ENCODE measurements around the gene ANKFY1.

DNA sequence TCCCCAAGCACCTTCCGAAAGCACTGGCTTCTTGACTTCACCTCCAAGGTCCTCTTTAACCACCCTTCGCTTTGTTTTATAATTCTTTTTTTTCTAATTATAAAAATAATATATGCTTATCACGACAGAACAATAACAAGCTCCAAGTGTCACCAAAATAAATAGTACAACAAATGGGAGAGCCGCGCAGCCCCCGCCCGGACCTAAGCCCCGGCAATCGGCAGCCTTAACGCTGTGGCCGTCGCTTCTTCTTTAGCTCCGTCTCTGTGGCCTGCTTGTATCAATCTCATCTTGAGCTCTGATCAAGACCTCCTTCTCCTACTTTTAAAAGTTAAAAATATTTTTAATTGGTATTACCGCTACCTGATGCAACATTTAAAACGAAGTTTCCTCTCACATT lies 78.1 kb downstream of the ANKFY1 start:
- TF ChIP-seq SCRT2 (tag by site-specific recombination; IDR thresholded peaks at IDR 0.05), result no peak
- TF ChIP-seq, protein P1, sequence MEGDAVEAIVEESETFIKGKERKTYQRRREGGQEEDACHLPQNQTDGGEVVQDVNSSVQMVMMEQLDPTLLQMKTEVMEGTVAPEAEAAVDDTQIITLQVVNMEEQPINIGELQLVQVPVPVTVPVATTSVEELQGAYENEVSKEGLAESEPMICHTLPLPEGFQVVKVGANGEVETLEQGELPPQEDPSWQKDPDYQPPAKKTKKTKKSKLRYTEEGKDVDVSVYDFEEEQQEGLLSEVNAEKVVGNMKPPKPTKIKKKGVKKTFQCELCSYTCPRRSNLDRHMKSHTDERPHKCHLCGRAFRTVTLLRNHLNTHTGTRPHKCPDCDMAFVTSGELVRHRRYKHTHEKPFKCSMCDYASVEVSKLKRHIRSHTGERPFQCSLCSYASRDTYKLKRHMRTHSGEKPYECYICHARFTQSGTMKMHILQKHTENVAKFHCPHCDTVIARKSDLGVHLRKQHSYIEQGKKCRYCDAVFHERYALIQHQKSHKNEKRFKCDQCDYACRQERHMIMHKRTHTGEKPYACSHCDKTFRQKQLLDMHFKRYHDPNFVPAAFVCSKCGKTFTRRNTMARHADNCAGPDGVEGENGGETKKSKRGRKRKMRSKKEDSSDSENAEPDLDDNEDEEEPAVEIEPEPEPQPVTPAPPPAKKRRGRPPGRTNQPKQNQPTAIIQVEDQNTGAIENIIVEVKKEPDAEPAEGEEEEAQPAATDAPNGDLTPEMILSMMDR (tag by site-specific recombination; IDR thresholded peaks at IDR 0.05), result no peak
- no peak for TF ChIP-seq MYNN (tag by site-specific recombination; IDR thresholded peaks at IDR 0.05; ENCODE audit: borderline replicate concordance)
- TF ChIP-seq ZNF514 (tag by site-specific recombination; IDR thresholded peaks at IDR 0.05), result no peak
- TF ChIP-seq KLF1 (tag by site-specific recombination; IDR thresholded peaks at IDR 0.05), result no peak
- no peak for TF ChIP-seq KLF16 (tag by site-specific recombination; IDR thresholded peaks at IDR 0.05)
- TF ChIP-seq, protein P2, sequence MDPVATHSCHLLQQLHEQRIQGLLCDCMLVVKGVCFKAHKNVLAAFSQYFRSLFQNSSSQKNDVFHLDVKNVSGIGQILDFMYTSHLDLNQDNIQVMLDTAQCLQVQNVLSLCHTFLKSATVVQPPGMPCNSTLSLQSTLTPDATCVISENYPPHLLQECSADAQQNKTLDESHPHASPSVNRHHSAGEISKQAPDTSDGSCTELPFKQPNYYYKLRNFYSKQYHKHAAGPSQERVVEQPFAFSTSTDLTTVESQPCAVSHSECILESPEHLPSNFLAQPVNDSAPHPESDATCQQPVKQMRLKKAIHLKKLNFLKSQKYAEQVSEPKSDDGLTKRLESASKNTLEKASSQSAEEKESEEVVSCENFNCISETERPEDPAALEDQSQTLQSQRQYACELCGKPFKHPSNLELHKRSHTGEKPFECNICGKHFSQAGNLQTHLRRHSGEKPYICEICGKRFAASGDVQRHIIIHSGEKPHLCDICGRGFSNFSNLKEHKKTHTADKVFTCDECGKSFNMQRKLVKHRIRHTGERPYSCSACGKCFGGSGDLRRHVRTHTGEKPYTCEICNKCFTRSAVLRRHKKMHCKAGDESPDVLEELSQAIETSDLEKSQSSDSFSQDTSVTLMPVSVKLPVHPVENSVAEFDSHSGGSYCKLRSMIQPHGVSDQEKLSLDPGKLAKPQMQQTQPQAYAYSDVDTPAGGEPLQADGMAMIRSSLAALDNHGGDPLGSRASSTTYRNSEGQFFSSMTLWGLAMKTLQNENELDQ (tag by site-specific recombination; IDR thresholded peaks at IDR 0.05; ENCODE audit: low read depth), result no peak
- no peak for TF ChIP-seq ZNF274 (IDR thresholded peaks at IDR 0.05; ENCODE audit: low read length)
- no peak for TF ChIP-seq ZNF274 (tag by site-specific recombination; IDR thresholded peaks at IDR 0.05; ENCODE audit: borderline replicate concordance)
- TF ChIP-seq, protein P3, sequence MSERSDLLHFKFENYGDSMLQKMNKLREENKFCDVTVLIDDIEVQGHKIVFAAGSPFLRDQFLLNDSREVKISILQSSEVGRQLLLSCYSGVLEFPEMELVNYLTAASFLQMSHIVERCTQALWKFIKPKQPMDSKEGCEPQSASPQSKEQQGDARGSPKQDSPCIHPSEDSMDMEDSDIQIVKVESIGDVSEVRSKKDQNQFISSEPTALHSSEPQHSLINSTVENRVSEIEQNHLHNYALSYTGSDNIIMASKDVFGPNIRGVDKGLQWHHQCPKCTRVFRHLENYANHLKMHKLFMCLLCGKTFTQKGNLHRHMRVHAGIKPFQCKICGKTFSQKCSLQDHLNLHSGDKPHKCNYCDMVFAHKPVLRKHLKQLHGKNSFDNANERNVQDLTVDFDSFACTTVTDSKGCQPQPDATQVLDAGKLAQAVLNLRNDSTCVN (tag by site-specific recombination; optimal IDR thresholded peaks at IDR 0.05), result no peak
- no peak for TF ChIP-seq ZBTB7A (tag by site-specific recombination; IDR thresholded peaks at IDR 0.05; ENCODE audit: low read depth)
- no peak for TF ChIP-seq ZNF777 (tag by site-specific recombination; IDR thresholded peaks at IDR 0.05; ENCODE audit: borderline replicate concordance)
- no peak for TF ChIP-seq ZBTB20 (tag by site-specific recombination; IDR thresholded peaks at IDR 0.05)
- TF ChIP-seq, protein P4, sequence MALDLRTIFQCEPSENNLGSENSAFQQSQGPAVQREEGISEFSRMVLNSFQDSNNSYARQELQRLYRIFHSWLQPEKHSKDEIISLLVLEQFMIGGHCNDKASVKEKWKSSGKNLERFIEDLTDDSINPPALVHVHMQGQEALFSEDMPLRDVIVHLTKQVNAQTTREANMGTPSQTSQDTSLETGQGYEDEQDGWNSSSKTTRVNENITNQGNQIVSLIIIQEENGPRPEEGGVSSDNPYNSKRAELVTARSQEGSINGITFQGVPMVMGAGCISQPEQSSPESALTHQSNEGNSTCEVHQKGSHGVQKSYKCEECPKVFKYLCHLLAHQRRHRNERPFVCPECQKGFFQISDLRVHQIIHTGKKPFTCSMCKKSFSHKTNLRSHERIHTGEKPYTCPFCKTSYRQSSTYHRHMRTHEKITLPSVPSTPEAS (tag by site-specific recombination; IDR thresholded peaks at IDR 0.05), result no peak
- no peak for TF ChIP-seq ZNF184 (tag by site-specific recombination; IDR thresholded peaks at IDR 0.05)

Measured in HEK293 (cell line).